ENCODE data around the gene SYT17.

SYT17 gene

GRCh38 chr16:19139436-19140091 lies 28.5 kb upstream of the SYT17 start:
- DNase-seq, result no peak

GRCh38 chr16:19140396-19140795 lies 27.6 kb upstream of the SYT17 start:
- DNase-seq, result no peak

GRCh38 chr16:19142939-19143598 lies 25.0 kb upstream of the SYT17 start:
- no peak for DNase-seq

GRCh38 chr16:19143599-19143956 lies 24.5 kb upstream of the SYT17 start:
- DNase-seq, result no peak

GRCh38 chr16:19145010-19145409 lies 23.0 kb upstream of the SYT17 start:
- DNase-seq, result no peak

GRCh38 chr16:19147126-19147525 lies 20.9 kb upstream of the SYT17 start:
- no peak for DNase-seq

GRCh38 chr16:19147627-19148026 lies 20.4 kb upstream of the SYT17 start:
- DNase-seq, result no peak

- no peak for DNase-seq
Measured at GRCh38 chr16:19148189-19148588, 19.9 kb upstream of the SYT17 start.

- no peak for DNase-seq
Measured at GRCh38 chr16:19151310-19151709, 16.7 kb upstream of the SYT17 start.

GRCh38 chr16:19152042-19152441 lies 16.0 kb upstream of the SYT17 start:
- DNase-seq, result no peak

- no peak for DNase-seq
Measured at GRCh38 chr16:19153876-19154275, 14.2 kb upstream of the SYT17 start.

- DNase-seq, result no peak
Measured at GRCh38 chr16:19162085-19162484, 6.0 kb upstream of the SYT17 start.

- DNase-seq, result no peak
Measured at GRCh38 chr16:19163215-19163614, 4.8 kb upstream of the SYT17 start.

- no peak for DNase-seq
Measured at GRCh38 chr16:19164285-19164684, 3.8 kb upstream of the SYT17 start.

- DNase-seq, result no peak
Measured at GRCh38 chr16:19165101-19165500, 2.9 kb upstream of the SYT17 start.

- no peak for DNase-seq
Measured at GRCh38 chr16:19166500-19166899, 1.5 kb upstream of the SYT17 start.

GRCh38 chr16:19168371-19169081 lies 486 bp downstream of the SYT17 start:
- no peak for DNase-seq

- DNase-seq, result no peak
Measured at GRCh38 chr16:19169082-19169639, 1.1 kb downstream of the SYT17 start.

- DNase-seq, result no peak
Measured at GRCh38 chr16:19170043-19170655, 2.1 kb downstream of the SYT17 start.

- no peak for DNase-seq
Measured at GRCh38 chr16:19172098-19172780, 4.2 kb downstream of the SYT17 start.

- DNase-seq, result no peak
Measured at GRCh38 chr16:19173059-19173458, 5.0 kb downstream of the SYT17 start.

GRCh38 chr16:19173649-19174383 lies 5.8 kb downstream of the SYT17 start:
- no peak for DNase-seq
